ENCODE data around the gene ADGRD2.

DNA sequence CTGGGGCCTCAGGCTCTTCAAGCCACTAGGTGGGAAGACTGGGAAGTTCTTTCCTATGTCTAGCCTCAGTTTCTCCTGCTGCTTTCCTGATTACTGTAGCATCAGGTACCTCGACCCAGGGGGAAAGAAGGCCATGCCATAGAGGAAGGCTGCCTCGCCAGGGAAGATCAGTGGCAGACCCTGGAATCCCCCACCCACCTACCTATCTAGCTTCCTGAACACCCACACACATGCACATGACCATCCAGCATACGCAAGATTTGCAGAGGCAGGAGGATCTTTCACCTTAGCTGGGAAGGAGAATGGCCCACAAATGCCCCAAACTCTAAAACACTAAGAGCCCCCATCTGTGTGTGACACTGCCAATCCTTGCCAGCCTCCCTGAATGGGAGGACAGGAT lies 49.0 kb downstream of the ADGRD2 start:
- TF ChIP-seq EP300 (IDR thresholded peaks at IDR 0.05): no peak
- TF ChIP-seq, protein P1, sequence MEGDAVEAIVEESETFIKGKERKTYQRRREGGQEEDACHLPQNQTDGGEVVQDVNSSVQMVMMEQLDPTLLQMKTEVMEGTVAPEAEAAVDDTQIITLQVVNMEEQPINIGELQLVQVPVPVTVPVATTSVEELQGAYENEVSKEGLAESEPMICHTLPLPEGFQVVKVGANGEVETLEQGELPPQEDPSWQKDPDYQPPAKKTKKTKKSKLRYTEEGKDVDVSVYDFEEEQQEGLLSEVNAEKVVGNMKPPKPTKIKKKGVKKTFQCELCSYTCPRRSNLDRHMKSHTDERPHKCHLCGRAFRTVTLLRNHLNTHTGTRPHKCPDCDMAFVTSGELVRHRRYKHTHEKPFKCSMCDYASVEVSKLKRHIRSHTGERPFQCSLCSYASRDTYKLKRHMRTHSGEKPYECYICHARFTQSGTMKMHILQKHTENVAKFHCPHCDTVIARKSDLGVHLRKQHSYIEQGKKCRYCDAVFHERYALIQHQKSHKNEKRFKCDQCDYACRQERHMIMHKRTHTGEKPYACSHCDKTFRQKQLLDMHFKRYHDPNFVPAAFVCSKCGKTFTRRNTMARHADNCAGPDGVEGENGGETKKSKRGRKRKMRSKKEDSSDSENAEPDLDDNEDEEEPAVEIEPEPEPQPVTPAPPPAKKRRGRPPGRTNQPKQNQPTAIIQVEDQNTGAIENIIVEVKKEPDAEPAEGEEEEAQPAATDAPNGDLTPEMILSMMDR (IDR thresholded peaks at IDR 0.05): no peak

All from tibial nerve (tissue), 4 donors.